OCI-M2 (cell line): ENCODE data around the gene NDST1.
"Not testable (repeated sequence)": the region's sequence is repeated elsewhere in the genome, so short reads cannot be mapped to it uniquely, and the experiment has no call there.

Source experiments
- DNase-seq: peaks from one replicate; lab custom pipeline; 2025; ENCODE audit not compliant: unreplicated experiment; lab: John Stamatoyannopoulos, UW

Gene NDST1

DNA sequence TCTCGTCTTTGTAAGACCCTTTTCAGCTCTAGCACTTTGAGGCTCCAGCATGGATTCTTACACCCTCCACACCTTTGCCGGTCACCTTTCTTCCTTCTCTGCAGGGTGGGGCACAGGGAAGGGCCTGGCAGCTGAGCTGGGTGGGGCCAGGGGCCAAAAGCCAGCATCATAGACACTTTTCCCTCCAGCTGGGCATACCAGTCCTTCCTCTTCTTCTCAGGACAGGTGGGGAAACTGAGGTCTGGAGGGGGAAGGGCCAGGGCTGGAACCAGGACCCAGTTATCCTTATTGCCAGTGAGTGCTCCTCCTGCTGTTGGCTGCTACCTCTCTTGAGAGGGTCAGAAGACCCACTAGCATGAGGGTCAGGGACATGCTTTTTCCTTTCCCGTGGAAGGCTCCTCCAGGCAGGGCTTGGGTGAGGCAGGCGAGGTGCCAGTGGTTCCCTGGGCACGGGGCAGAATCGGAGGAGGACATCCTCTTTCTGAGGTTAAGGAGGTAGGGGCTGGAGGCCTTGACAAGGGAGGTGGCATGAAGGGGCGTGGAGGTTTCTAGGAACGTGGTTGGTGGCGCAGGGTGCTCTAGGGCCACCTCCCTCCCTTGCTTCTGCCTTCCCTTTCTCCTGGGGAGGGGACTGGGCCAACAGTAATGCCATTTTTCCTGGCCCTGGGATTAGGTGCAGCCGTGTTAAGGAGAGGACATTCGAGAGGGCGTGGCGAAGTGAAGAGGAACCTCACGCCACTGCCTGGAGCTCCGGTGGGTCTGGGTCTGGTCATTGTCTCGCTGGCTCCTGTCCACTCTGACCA is at the start of gene NDST1:
TSS of gene NDST1 (plus strand) at position 658 of the 803 bp plus-strand sequence. CDS start 13,124 bp downstream, outside the sequence.
- DNase-seq = no peak

DNA sequence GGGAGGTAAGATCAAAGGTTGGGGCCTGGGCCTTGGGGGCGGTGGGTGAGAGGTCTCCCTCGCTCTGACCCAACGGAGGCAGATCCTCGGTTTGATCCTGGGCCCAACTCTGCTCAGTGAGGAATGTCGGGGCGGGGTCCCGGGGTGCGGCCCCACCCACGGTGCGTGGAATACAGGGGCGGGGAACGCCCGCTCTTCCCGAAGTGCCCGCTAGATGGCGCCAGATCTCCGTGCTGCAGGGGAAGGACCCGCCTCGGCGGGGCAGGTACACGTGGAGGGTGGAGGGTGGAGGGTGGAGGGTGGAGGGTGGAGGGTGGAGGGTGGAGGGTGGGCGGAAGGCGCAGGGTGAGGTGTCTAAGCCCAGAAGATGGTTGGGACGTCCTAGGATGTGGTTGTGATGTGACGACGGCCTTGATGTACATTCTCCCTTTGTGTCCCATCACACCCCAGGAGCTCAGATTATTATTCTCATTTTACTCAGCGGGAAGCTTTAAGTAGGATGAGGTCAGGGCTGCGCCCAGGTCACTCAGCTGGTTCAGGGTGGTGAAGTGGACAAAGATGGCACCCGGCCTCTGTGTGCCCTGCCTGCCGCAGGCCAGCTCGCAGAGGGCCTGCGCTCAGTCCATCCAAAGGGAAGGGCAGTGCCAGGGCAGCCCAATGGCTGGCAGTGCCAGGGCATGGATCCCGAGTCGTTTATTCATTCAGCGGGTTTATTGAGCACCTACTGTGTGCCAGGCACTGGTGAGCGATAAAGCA is 49.0 kb upstream of the NDST1 start:
- no peak for DNase-seq

- DNase-seq = no peak
Measured at GRCh38 chr5:150460781-150461180, 47.1 kb upstream of the NDST1 start.

- DNase-seq = no peak
Measured at GRCh38 chr5:150461231-150461630, 46.7 kb upstream of the NDST1 start.

DNA sequence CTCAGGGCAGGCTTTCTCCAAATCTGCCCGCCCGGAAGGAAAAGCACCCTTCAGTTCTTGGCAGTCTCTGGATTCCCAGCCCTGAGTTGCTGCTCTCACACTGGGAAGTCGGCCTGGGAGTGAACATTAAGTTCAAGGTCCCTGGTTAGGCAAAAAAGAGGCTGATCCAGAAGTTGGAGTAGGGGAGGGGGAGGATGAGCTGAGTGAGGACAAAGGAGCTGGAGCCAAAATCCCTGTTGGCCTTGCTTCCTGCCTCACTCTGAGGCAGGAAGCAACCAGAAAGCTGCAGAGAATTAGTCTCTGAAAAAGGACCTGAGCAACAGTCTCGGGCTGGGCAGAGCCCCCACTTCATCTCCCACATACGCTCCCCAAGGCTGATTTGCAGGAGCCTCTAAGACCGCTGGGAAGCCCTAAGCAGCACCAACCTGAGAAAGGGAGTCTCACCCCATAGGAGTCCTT is 43.3 kb upstream of the NDST1 start:
- DNase-seq = no peak

- DNase-seq = no peak
Measured at GRCh38 chr5:150465927-150466326, 42.0 kb upstream of the NDST1 start.

GRCh38 chr5:150468206-150468605 is 39.7 kb upstream of the NDST1 start:
- no peak for DNase-seq

DNA sequence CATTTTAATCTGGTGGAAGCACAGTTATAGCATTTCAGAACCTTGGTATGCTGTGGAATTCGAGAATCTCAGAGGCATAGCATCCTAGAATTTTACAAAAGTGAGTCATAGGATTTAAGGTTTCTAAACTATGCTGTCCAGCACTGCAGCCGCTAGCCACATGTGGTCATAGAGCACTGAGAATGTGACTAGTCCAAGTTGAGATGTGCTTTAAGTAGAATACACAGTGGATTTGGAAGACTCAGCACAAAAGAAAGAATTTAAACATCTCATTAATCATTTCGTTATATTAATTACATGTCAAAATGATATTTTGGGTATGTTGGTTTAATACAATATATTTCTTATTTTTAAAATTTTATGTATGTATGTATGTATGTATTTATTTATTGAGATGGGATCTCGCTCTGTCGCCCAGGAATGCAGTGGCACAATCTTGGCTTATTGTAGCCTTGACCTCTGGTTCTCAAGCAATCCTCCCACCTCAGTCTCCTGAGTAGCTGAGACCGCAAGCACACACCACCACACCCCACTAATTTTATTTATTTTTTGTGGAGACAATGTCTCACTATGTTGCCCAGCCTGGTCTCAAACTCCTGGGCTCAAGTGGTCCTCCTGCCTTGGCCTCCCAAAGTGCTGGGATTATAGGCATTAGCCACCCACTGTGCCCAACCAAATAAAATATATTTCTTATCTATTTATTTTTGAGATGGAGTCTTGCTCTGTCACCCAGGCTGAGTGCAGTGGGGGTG is 38.0 kb upstream of the NDST1 start:
- DNase-seq = no peak

DNA sequence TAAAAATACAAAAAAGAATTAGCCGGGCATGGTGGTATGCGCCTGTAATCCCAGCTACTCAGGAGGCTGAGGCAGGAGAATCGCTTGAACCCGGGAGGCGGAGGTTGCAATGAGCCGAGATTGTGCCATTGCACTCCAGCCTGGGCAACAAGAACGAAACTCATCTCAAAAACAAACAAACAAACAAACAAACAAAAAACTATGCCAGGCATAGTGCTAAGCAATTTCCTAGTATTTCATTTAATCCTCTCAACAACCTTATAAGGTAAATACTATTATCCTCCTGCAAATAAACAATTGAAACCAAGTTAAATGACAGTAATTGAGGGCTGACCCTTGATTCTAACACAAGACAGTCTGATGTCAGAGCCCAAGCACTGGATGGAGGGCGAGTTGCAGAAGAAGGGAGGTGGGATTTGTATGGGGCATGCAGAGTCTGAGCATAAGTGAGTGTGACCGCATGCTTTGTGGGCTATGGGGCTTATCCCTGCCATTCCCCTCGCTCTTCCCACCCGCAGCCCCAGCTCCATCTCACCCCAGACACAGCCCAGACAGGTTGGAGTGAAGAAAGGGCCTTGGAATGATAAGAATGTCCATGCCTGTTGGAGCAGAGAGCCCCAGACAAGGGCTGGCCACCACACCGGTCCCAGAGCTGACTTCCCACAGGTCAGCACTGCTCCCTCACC is 34.1 kb upstream of the NDST1 start:
- DNase-seq = no peak

DNA sequence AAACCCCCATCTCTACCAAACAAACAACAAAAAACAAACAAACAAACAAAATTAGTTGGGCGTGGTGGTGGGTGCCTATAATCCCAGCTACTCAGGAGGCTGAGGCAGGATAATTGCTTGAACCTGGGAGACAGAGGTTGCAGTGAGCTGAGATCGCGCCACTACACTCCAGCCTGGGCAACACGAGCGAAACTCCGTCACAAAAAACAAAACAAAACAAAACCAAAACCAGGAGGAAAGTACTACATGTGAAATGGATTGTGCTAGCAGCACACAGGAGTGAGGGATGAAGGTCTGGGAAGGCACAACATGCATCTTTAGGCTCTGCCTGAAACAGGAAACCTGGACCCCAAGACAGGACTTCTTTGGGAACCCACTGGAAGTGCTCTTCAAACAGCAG is 31.4 kb upstream of the NDST1 start:
- not testable (repeated sequence) for DNase-seq

DNA sequence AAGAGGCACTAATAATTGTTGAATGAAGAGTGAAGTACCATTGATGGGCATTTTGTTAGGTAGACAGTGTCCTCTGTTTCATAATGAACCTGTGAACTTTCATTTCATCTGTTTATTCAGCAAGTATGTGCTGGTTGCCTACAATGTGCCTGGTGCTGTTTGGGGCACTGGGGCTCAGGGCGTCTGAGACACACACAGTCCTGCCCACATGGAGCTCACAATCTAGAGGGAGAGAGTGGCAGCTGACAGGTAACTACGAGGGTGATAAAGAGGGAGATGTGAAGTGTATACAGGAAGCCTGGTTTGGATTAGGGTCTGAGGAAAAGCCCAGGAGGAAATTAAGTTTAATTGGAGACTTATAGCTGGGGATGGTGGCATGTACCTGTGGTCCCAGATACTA is 28.5 kb upstream of the NDST1 start:
- no peak for DNase-seq

DNA sequence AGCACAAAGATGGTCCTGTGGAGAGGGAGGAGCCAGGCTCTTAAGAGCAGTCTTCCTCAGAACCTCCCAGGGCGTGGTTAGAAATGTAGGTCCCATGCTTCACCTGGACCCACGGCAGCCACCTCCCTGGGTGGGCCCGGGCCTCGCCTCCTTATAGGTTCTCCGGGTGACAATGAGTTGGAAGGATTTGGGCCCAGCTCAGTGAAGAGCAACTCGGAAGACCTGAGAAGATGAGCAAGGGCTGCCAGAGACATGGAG is 26.3 kb upstream of the NDST1 start:
- no peak for DNase-seq

GRCh38 chr5:150481972-150482406 is 25.9 kb upstream of the NDST1 start:
- no peak for DNase-seq

DNA sequence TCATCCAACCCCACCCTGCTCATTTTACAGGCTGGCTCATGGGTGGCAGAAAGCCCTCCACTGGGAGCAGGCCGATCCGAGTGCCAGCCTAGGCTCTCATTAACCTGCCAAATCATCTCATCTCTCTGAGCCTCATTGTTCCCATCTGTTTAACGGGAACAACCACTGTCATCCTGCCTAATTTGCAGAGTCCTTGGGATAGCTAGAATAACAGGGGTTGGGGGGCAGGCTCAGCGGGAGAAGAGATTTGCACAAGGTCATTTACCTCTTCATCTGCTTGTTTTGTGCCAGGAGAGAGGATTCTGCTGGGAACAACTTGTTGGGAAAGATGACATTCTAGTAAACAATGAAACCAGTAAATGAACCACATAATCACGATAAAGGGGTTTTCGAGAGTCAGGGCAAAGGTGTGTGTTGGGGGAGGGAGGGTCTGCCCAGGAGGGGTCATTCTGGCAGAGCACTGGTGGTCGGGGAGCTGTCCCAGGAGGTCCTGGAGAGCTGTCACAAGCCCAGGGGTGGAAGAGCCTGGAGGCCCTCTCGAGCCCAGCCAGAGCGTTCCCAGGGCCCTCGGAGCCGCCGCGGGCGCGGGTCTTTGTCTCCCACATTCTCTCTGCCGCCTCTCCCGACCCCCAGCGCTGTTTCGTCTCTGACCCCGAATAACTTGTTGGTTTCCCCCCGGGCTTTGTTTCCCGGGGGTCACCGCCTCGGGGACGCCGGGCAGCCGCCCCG is 22.8 kb upstream of the NDST1 start:
- no peak for DNase-seq

DNA sequence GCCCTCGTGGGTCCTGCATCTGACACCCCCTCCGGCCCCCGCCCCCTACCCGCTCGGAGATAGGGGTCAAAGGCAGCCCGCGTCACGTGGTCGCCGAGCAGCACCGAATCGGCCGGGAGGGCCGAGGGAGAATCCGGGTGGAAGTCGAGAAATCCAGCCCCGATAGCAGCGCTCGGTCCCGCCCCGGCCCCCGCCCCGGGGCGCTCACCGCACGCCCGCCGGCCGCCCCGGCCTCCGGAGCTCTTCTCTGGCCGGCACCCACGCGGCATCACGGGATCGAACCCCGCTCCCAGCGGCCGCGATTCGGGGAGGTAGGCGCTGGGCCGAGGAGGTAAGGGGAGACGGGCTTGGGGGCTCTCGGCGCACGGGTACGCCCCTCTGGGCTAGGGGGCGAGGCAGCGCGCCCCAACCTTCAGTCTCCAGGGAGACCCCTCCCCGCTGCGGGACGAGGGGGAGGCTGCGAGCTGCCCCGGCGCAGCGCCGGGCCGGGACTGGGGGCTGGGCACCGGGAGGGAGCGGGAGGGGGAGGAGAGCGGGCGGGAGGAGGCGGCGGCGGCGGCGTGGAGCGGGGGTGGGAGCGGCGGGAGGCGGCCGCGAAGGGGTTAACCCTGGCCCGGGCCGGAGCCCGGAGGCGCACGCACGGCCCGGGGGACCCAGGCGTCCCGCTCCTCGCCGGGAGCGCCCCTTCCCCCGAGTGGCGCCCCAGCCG is 22.1 kb upstream of the NDST1 start:
- no peak for DNase-seq

DNA sequence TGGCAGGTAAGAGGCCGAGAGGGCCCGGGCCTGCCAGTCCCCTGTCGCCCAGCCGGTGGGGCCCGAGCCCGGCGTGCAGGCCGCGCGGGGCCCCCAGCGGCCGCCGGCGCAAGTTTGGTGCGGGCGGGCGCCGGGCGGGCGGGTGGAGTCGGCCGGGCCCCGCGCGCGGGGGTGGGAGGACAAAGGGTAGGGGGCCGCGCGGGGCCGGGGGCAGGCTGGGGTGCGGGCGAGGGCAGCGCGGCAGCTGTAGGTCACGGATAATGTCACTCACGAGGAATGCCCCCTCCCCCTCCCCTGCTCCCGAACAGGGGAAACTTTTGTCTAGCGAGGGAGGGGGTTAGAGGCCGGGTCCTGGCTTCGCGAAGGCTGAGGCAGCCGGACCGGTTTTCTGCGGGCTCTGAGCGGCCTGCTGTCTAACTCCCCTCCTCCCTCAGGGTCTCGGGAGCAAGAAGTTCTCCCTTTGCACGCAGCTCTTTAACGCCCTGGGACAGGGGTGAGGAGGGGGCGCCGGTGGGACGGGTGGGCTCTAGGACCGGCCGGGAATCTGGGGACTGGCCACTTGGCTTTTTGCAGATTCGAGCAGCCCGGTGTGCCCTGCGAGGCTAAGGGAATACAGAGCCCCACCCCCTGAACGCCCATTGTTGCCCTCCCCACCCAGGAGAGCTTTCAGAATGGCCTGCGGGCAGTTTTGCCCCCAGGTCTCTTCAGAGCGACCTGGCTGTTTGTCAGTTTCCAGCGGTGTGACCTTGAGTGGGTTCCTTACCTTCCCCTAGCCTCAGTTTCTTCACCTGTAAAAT is 21.3 kb upstream of the NDST1 start:
- DNase-seq = no peak

DNA sequence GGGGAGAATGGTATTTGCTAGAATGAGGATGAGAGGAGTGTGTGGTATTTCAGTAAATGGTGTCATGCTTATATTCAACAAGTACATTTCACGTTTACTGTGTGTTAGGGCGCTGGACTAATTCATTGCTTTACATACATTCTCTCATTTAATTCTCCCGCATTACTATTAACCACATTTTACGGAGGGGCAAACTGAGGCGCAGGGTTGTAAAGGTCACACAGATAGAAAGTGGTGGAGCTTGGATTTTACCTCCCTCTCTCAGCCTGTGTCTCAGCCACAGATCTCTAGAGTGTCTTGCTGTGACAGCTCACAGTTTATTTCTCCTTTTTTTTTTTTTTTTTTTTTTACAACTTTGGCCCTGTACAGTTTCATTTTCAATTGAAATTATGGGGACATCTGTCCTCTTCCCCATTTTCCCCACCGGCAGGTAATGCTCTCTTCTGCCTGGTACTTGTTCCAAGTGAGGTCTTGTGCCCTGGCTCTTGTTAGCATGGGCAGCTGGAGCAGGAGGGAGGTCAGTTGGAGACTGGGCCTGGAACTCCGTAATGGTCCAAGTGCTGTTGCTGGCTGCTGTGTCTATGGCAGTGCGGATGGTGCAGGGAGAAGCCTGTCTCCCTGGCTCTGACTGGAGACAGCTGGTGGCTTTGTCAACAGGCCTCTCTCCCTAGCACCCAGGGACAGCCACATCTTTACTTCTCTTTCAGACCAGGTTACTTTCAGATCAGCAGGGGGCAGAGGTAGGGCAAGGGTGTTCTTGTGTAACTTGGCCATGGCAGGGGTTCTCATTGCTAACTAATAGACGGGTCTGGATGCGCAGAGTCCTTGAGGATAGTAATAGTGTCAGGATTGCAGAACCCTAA is 20.5 kb upstream of the NDST1 start:
- no peak for DNase-seq
